Adrenal gland (tissue), 12 donors: ENCODE measurements around the gene FBXO36. TPM values are rescaled to one million over a fixed set of nuclear protein-coding genes. Genes with fewer than 3 reads are reported as not detected.

ENCODE experiments used
- DNase-seq, 7 donors: peaks; one replicate each; pipeline ENCODE4 v3.0.0-alpha.2; 2019 to 2020
- H3K27ac ChIP-seq, 5 donors: fragments of 200-600 bp; sonication (generic) in 4 of 5; 1 replicate in 3 of 5; 2 replicates in 2 of 5; pipeline versions ENCODE4 v1.5.1 to v1.8.0; 2016 to 2020; ENCODE audit warnings: mild to moderate bottlenecking in 1 of 5
- H3K27me3 ChIP-seq: fragments of 200-600 bp; 2 replicates; pipeline ENCODE4 v1.8.0; 2021
- H3K36me3 ChIP-seq, 2 donors: fragments of 200-600 bp; replicated peaks in 1 of 2; 1 replicate in 1 of 2; 2 replicates in 1 of 2; pipeline versions ENCODE4 v1.5.1 to v1.8.0; 2018 to 2022
- H3K4me1 ChIP-seq, 2 donors: fragments of 200-600 bp; replicated peaks in 1 of 2; 1 replicate in 1 of 2; 2 replicates in 1 of 2; pipeline versions ENCODE4 v1.5.1 to v1.8.0; 2018 to 2021
- H3K4me3 ChIP-seq, 4 donors: fragments of 200-600 bp; sonication (generic) in 3 of 4; one replicate each; pipeline ENCODE4 v1.5.1; 2016 to 2018
- H3K9me3 ChIP-seq, 3 donors: fragments of 200-600 bp; sonication (generic) in 1 of 3; replicated peaks in 1 of 3; 1 replicate in 2 of 3; 2 replicates in 1 of 3; pipeline versions ENCODE4 v1.5.1 to v1.8.0; 2016 to 2021
- POLR2A ChIP-seq, 2 donors: fragments of 450-650 bp; IDR thresholded peaks; one replicate each; pipeline ENCODE4 v1.6.1; 2017; ENCODE audit warnings: antibody characterized with exemption in 2 of 2, mild to moderate bottlenecking in 2 of 2, moderate library complexity in 1 of 2
- WGBS, 4 donors: extraction: QIAGEN DNeasy Blood & Tissue Kit in 2 of 4; methylation state at CpG; one replicate each; pipeline versions ENCODE4 v1.1.5 to v1.1.7; 2013 to 2017; 5-methylcytosine and 5-hydroxymethylcytosine counted together
- intact Hi-C, 2 donors: fragments of 100-400 bp; cut with DNase I; formaldehyde crosslinking; loops; one replicate each; pipeline versions ENCODE4 v1.14.1 to v1.15.0; 2022 to 2023
- polyA plus RNA-seq, 3 donors: library from polyadenylated mRNA; stranded (reverse); fragments of 200-250 nt in 2 of 3; fragments of 350-450 nt in 1 of 3; fragmentation: Illumina TruSeq in 1 of 3; extraction: RNeasy Lipid Tissue Mini Kit (QIAGEN cat#74804) in 1 of 3; gene quantifications; one replicate each; pipeline ENCODE4 v1.2.3, GENCODE V29; 2013 to 2014
- total RNA-seq, 9 donors: library from RNA; depleted of rRNA in 4 of 9; stranded (reverse); fragments of >200 nt in 4 of 9; fragments of 120-200 nt in 1 of 9; fragmentation: NEBNext Ultra II Directional in 1 of 9; extraction: Animal tissue kit (Norgen Biotek cat#: 25700) in 1 of 9; gene quantifications; one replicate each; pipeline versions ENCODE4 v1.1.0 to v1.2.4, GENCODE V29; 2013 to 2023
- TF ChIP-seq, protein P1 (sequence below), 6 experiments: fragments of 450-650 bp in 4 of 6; fragments of 200-600 bp in 2 of 6; sonication (generic) in 1 of 6; IDR thresholded peaks; 1 replicate in 5 of 6; 2 replicates in 1 of 6; pipeline versions ENCODE4 v1.5.1 to v1.8.0; 2016 to 2021; ENCODE audit warnings: antibody characterized with exemption in 6 of 6, mild to moderate bottlenecking in 2 of 6, moderate library complexity in 1 of 6
- donor health status: healthy with polysubstance abuse.
- donor health status: Bipolar disorder and iron deficiency.
- donor health status: DM: yes; HTN: yes; CAD: no.
- donor health status: DM: no; HTN: no; CAD: no.
- donor health status: DM: no; HTN: no; CAD: no.
- donor health status: DM: yes; HTN: yes; CAD: no.

FBXO36 gene
- total and polyA plus RNA-seq, 12 donors = 1.9 to 9.5 (median 6.4) TPM

DNA sequence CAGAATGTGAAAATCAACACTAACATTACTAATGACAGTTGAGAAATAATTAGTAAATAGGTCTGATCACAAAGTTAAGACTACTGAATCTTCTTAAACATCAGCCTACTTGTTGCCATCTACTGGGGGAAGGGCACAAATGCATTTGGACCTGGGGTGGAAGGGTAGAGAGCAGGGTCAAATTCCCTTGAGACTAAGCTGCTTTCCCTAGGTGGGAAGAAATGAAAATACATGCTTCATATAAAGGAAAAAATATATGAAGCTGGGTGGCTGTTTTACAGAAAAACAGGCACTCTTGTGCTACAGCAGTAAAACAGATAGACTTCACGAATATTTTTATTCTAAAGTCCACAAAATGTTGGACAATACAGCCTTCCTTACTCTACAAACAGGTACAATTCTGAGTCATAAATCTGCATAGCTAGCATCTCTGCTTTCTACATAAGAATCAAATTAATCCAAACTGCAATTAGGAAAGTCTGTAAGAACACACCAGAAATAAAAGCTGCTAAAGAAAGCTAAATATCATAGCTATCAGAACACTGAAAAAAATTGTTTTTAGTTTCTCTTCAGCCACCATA is 11.4 kb upstream of the FBXO36 start:
- Histone ChIP-seq H3K9me3 (no peaks in the 10 kb centered on the region), H3K4me1 (peaks cover 33 to 74% of the 10 kb centered on the region in 2 donors), H3K27me3 (no peaks in the 10 kb centered on the region), H3K27ac (no peak overlapping the region), H3K4me3 (no peak overlapping the region), H3K36me3 (peaks cover 0 to 11% of the 10 kb centered on the region in 2 donors)
- 47 to 68% (median 52%) methylated on average over 1 of the region's 1 CpG for whole genome bisulfite sequencing, 4 donors
- intact Hi-C loops = loop anchor here in 1 of 2 donors (10.0 kb wide), 1 partner anchor 66 kb away; no protein-coding TSS in a partner anchor
- DNase-seq = no peak
- TF ChIP-seq, protein P1, sequence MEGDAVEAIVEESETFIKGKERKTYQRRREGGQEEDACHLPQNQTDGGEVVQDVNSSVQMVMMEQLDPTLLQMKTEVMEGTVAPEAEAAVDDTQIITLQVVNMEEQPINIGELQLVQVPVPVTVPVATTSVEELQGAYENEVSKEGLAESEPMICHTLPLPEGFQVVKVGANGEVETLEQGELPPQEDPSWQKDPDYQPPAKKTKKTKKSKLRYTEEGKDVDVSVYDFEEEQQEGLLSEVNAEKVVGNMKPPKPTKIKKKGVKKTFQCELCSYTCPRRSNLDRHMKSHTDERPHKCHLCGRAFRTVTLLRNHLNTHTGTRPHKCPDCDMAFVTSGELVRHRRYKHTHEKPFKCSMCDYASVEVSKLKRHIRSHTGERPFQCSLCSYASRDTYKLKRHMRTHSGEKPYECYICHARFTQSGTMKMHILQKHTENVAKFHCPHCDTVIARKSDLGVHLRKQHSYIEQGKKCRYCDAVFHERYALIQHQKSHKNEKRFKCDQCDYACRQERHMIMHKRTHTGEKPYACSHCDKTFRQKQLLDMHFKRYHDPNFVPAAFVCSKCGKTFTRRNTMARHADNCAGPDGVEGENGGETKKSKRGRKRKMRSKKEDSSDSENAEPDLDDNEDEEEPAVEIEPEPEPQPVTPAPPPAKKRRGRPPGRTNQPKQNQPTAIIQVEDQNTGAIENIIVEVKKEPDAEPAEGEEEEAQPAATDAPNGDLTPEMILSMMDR (IDR thresholded peaks at IDR 0.05) = no peak

DNA sequence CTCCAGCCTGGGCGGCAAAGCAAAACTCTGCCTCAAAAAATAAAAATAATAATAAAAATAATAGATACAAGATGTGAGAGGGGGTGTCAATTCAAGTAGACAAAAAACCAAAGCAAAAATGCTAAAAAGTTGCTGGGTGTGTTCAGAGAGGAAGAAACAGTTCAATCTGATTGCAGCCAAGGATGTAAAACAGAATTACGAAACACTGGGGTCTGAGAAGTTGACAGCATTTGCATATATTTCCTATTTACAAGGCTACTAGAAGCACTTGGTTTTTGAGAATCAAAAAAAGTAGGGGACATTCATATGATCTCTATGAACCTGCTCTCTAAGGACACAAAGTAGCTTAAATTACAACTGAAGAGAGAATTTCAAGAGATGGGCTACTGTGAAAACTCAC is 8.1 kb upstream of the FBXO36 start:
- TF ChIP-seq, protein P1 (IDR thresholded peaks at IDR 0.05) = no peak
- H3K9me3 ChIP-seq = no peaks in the 10 kb centered on the region
- no peaks in the 10 kb centered on the region for H3K36me3 ChIP-seq
- H3K4me1 ChIP-seq = peaks cover 32 to 86% of the 10 kb centered on the region in 2 donors
- WGBS, 4 donors = 71 to 82% (median 76%) methylated on average over 2 of the region's 2 CpGs
- no peak overlapping the region for H3K4me3 ChIP-seq
- no peaks in the 10 kb centered on the region for H3K27me3 ChIP-seq
- intact Hi-C loops = loop anchor here in 1 of 2 donors (10.0 kb wide), 1 partner anchor 69 kb away; no protein-coding TSS in a partner anchor
- DNase-seq = no peak
- H3K27ac ChIP-seq = no peak overlapping the region

DNA sequence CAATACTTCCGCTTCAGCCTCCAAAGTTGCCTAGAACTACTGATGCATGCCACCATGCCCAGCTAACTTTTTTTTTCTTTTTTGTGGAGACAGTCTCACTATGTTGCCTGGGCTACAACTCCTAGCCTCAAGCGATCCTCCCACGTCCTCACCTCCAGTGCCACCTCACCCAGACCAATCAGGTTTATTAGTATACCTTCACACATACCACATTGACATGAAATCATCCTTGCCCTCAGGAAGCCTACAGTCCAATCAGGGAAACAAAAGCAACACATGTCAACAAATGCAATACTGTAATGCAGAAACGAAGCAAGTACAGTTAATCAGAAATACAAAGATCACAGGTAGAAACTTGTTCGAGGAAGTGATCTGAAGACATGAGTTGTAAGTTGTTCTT is 4.5 kb upstream of the FBXO36 start:
- H3K4me1 ChIP-seq = peaks cover 12 to 61% of the 10 kb centered on the region in 2 donors
- intact Hi-C loops = loop anchor here in 1 of 2 donors (10.0 kb wide), 1 partner anchor 73 kb away; no protein-coding TSS in a partner anchor

DNA sequence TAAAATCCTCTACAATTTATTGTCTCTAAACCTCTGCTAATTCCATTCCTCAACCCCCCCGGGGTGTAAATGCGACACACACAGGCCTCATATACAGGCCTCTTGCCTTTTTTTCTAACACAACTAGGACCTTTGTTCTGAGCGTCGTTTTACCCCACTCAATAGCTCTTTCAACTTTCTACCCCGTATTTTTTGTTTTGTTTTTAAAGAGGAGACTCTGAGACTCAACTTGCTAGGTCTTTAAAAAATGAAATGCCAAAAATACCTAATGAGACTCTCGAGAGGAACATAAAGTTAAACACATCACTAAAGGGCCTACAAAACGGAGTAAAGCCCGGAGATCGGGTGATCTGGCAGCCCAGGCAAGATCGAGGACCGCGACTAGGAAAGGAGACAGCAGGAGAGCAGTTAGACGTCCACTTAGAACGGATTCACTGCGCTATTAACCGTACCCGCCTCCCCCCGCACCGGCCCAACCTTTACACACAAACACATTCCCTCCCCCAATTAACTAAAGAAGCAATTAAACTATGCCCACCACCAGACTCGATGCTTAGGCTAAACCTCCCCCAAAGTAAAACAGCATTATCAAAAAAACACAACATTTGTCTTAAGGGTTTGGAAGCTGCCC is 2.2 kb upstream of the FBXO36 start:
- H3K27me3 ChIP-seq = no peaks in the 10 kb centered on the region
- DNase-seq = peak in 4 of 7 donors; percentile 45 to 63 (median 50)
- no peaks in the 10 kb centered on the region for H3K36me3 ChIP-seq
- peak overlapping the region in 4 of 5 donors; percentile 96 to 99 (median 97) for H3K27ac ChIP-seq
- WGBS, 4 donors = 2 to 3% (median 3%) methylated on average over 20 of the region's 20 CpGs
- intact Hi-C loops = loop anchor here in 1 of 2 donors (10.0 kb wide), 1 partner anchor 115 kb away; no protein-coding TSS in a partner anchor
- H3K4me1 ChIP-seq = peaks cover 0 to 49% of the 10 kb centered on the region in 2 donors
- TF ChIP-seq, protein P1 (IDR thresholded peaks at IDR 0.05) = no peak
- peak in 1 of 2 donors; percentile 13 for TF ChIP-seq POLR2A (IDR thresholded peaks at IDR 0.05)
- peak overlapping the region in 2 of 4 donors; percentile 69 to 89 for H3K4me3 ChIP-seq
- no peaks in the 10 kb centered on the region for H3K9me3 ChIP-seq

More for the DNA sequence above, 4.5 kb upstream of the FBXO36 start:
- TF ChIP-seq, protein P1 (IDR thresholded peaks at IDR 0.05) = no peak
- no peak for TF ChIP-seq POLR2A (IDR thresholded peaks at IDR 0.05)
- Histone ChIP-seq H3K27me3 (no peaks in the 10 kb centered on the region), H3K4me3 (no peak overlapping the region), H3K27ac (no peak overlapping the region), H3K36me3 (no peaks in the 10 kb centered on the region), H3K9me3 (no peaks in the 10 kb centered on the region)
- no peak for DNase-seq
- 92 to 95% (median 93%) methylated on average over 5 of the region's 5 CpGs for WGBS, 4 donors
